ENCODE data around the gene ZNF160. TPM values are rescaled to one million over a fixed set of nuclear protein-coding genes. Genes with fewer than 3 reads are reported as not detected.
A peak's percentile ranks its signal among the peaks of the same experiment; 100 is the strongest.

The ZNF160 gene
- total RNA-seq, result 10 to 100 TPM; 28.6 to 76.1 (median 49.6) TPM

GRCh38 chr19:53103234-53104203 is at the start of gene ZNF160:
Gene ZNF160, minus strand, starts transcription at chr19:53103422. Its CDS starts 17,146 bp downstream, at chr19:53086276.
- peak; percentile 91 for DNase-seq (ENCODE audit: low spot score)
- peak; percentile 99 for ATAC-seq (ENCODE audit: low FRiP score)
- no peak for TF ChIP-seq CTCF (IDR thresholded peaks at IDR 0.05)

GRCh38 chr19:53147645-53148044 is 44.4 kb upstream of the ZNF160 start:
- DNase-seq (ENCODE audit: low spot score) (no peak), ATAC-seq (ENCODE audit: low FRiP score) (no peak)
- no peak for TF ChIP-seq CTCF (IDR thresholded peaks at IDR 0.05)

- ATAC-seq (ENCODE audit: low FRiP score), result no peak
These were observed 37.1 kb upstream of the ZNF160 start for GRCh38 chr19:53140351-53140750.

GRCh38 chr19:53136432-53136831 is 33.2 kb upstream of the ZNF160 start:
- ATAC-seq (ENCODE audit: low FRiP score), result no peak
- no peak for DNase-seq (ENCODE audit: low spot score)
- no peak for TF ChIP-seq CTCF (IDR thresholded peaks at IDR 0.05)

More at GRCh38 chr19:53140351-53140750, 37.1 kb upstream of the ZNF160 start:
- no peak for DNase-seq (ENCODE audit: low spot score)
- TF ChIP-seq CTCF (IDR thresholded peaks at IDR 0.05), result no peak

- peak; percentile 62 for DNase-seq (ENCODE audit: low spot score)
- peak; percentile 87 for ATAC-seq (ENCODE audit: low FRiP score)
- no peak for TF ChIP-seq CTCF (IDR thresholded peaks at IDR 0.05)
These were observed 29.1 kb upstream of the ZNF160 start, which contains the start of gene ZNF415 for GRCh38 chr19:53132141-53132991. Gene ZNF415, minus strand, starts transcription at chr19:53132910. Its CDS starts 10,234 bp downstream, at chr19:53122676.

DNA sequence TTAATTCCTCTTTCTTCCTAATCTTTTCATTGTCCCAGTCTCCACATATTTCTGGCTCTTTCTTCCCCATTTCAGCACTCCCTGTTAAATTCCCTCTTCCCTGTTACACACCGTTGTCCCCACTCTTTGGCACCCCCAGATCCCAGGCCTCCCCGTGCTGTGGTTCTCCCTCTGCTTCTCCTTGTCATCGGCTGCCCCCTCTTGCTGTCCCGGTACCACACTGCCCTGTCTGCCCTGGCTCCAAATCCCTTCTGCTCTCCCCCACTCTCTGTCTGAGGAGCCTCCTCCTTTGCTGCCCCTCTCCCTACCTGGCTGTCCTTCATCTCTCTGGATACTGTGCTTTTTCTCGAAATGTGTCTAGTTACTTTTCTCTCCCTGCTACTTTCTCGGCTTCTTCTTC is 28.5 kb upstream of the ZNF160 start:
- DNase-seq (ENCODE audit: low spot score) (no peak), ATAC-seq (ENCODE audit: low FRiP score) (no peak)
- TF ChIP-seq CTCF (IDR thresholded peaks at IDR 0.05), result no peak
